ENCODE data around the gene DUSP22.
A peak's percentile ranks its signal among the peaks of the same experiment; 100 is the strongest.
"Not testable (repeated sequence)": the region's sequence is repeated elsewhere in the genome, so short reads cannot be mapped to it uniquely, and the experiment has no call there.

Gene DUSP22, protein sequence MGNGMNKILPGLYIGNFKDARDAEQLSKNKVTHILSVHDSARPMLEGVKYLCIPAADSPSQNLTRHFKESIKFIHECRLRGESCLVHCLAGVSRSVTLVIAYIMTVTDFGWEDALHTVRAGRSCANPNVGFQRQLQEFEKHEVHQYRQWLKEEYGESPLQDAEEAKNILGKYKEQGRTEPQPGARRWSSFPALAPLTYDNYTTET

DNA sequence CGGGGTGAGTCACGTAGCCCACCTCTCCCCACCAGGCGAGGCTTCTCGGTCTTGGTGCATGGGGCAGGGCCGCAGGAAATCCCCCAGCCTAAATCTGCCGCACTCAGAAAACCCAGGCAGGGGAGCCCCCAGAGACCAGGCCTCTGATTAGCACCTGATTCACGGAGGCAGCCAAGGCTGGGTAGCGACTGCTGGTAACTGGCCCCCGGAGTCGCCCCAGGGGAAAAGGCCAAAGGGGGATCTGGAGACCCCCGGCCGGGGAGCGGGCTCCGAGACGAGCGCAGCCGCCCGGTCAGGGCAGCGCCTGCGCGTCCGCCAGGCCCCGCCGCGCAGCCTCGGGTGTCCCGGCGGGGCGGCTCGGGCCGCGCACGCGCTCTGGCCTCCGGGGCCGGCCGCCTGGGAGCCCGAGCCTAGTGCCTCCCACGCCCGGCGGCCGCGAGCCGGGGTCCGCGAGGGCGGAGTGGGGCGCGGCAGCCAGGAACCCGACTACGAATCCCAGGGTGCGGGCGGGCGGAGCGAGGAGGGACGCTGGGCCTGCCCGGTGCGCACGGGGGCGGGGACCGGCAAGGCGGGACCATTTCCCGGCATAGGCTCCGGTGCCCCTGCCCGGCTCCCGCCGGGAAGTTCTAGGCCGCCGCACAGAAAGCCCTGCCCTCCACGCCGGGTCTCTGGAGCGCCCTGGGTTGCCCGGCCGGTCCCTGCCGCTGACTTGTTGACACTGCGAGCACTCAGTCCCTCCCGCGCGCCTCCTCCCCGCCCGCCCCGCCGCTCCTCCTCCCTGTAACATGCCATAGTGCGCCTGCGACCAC lies at the start of gene DUSP22:
Gene DUSP22 (plus strand): TSS at position 791 of the 809 bp plus-strand sequence. CDS start 53 bp downstream, outside the sequence.
- Histone ChIP-seq H3K9ac (peak within 1 kb of the TSS; percentile 84), H3K4me1 (peaks cover 66% of the 10 kb centered on the region), H3K4me3 (peak within 1 kb of the TSS; percentile 74), H3K4me2 (peak within 1 kb of the TSS; percentile 79), H3K27me3 (no peaks in the 10 kb centered on the region), H3K36me3 (no peaks in the 10 kb centered on the region), H3K27ac (peak within 1 kb of the TSS; percentile 81), H4K20me1 (no peaks in the 10 kb centered on the region), H3K9me3 (no peaks in the 10 kb centered on the region; the same call in 1 of the 2 replicates)
- no peak for TF ChIP-seq Cebpa-rat (IDR thresholded peaks at IDR 0.05)

DNA sequence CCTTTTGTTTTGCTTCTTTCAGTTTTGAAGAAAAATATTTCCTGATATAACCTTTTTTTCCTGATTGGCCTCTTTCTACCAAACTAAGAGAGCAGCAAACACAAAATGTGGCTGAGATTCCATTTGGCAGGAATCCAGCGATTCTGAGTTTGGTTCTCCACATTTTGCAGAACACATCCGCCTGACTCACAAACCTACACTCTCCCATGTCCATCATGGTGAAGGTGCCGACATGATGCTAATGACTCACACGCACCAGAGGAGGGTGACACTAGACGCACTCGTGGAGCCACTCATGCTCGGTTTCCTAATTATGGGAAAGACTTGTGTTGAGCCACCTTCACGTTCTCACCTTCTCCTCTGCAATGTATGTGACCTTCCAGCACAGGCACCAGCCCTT lies 45.9 kb upstream of the DUSP22 start:
- Histone ChIP-seq H4K20me1 (no peaks in the 10 kb centered on the region), H3K27ac (no peak overlapping the region), H3K9me3 (peaks cover 16% of the 10 kb centered on the region), H3K4me3 (no peak overlapping the region), H3K9ac (no peak overlapping the region), H3K4me2 (no peak overlapping the region), H3K4me1 (peaks cover 6% of the 10 kb centered on the region), H3K36me3 (no peaks in the 10 kb centered on the region), H3K27me3 (no peaks in the 10 kb centered on the region)
- no peak for TF ChIP-seq Cebpa-rat (IDR thresholded peaks at IDR 0.05)

DNA sequence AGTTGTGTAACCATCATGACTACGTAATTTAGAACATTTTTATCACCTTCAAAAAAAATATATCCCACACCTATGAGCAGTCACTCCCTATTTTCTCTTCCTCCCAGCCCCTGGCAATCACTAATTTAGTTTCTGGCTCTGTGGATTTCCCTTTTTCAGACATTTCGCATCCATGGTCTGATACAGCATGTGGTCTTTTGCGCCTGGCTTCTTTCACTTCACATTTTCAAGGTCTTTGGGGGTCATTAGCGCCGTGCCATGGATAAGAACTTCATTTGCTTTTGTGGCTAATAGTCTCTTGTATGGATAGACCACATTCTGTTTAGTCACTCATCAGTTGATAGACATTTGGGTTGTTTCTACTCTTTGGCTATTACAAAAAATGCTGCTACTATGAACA lies 44.9 kb upstream of the DUSP22 start:
- TF ChIP-seq Cebpa-rat (IDR thresholded peaks at IDR 0.05) = no peak
- H4K20me1 ChIP-seq = no peaks in the 10 kb centered on the region

DNA sequence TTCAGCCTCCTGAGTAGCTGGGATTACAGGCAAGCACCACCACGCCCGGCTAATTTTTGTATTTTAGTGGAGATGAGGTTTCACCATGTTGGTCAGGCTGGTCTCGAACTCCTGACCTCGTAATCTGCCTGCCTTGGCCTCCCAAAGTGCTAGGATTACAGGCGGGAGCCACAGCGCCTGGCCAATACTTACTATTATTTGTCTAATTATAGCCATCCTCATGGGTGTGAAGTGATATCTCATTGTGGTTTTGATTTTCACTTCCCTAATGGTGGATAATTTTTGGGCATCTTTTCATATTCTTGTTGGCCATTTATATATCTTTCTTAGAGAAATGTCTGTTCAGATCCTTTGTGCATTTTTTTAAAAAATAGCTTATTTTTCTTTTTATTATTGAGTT lies 44.2 kb upstream of the DUSP22 start:
- not testable (repeated sequence) for H4K20me1 ChIP-seq, H3K4me1 ChIP-seq, H3K4me3 ChIP-seq, H3K27ac ChIP-seq, H3K27me3 ChIP-seq, H3K36me3 ChIP-seq, H3K9ac ChIP-seq
- H3K4me2 ChIP-seq = peak overlapping the region; percentile 10; the same call in 1 of the 2 replicates
- peaks cover 16% of the 10 kb centered on the region for H3K9me3 ChIP-seq

More for the DNA sequence above, 44.9 kb upstream of the DUSP22 start:
- no peak overlapping the region for H3K4me3 ChIP-seq
- H3K4me1 ChIP-seq = peaks cover 6% of the 10 kb centered on the region
- H3K27ac ChIP-seq = no peak overlapping the region
- no peak overlapping the region for H3K9ac ChIP-seq
- peaks cover 16% of the 10 kb centered on the region for H3K9me3 ChIP-seq
- H3K36me3 ChIP-seq = no peaks in the 10 kb centered on the region
- H3K4me2 ChIP-seq = no peak overlapping the region
- H3K27me3 ChIP-seq = no peaks in the 10 kb centered on the region

DNA sequence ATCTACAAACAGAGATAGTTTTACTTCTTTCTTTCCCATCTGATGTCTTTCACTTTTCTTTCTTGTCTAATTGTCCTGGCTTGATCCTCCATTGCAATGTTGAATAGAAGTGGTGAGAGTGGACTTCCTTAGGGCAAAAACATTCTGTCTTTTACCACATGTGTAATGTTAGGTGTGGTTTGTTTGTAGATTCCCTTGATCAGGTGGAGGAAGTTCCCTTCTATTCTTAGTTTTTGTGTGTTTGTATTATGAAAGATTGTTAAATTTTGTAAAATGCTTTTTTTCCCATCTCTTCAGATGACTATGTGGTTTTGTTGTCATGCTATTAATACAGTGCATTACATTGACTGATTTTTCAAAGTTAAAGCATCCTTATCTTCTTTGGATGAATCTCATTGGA lies 41.6 kb upstream of the DUSP22 start:
- no peak overlapping the region for H3K4me2 ChIP-seq
- no peak for TF ChIP-seq Cebpa-rat (IDR thresholded peaks at IDR 0.05)
- H3K4me1 ChIP-seq = peaks cover 35% of the 10 kb centered on the region

DNA sequence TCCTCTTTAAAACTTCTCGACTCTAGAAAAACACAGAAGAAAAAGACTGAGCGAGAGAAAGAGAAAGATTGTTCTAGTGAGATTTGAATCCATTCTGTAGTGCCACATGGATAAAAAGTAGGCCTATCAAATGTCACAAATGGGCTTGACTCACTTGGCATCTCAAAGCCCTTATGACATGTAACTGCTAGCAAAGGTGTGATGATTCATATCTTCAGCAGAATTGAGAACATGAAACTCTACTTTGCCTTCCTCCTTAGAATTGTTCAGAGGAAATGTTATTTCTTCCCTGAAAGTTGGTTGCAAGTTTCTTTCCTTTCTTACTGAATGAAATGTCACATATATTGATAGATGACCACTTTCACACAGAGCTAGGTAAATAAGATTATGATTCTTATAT lies 40.4 kb upstream of the DUSP22 start:
- Histone ChIP-seq H3K27ac (no peak overlapping the region), H3K27me3 (no peaks in the 10 kb centered on the region), H4K20me1 (no peaks in the 10 kb centered on the region), H3K4me1 (peaks cover 47% of the 10 kb centered on the region), H3K4me3 (no peak overlapping the region), H3K36me3 (no peaks in the 10 kb centered on the region), H3K9ac (no peak overlapping the region), H3K4me2 (no peak overlapping the region), H3K9me3 (0 out of 2 replicates have a peak, but pooled peaks cover 6% of the 10 kb centered on the region)
- TF ChIP-seq Cebpa-rat (IDR thresholded peaks at IDR 0.05) = no peak

More for the DNA sequence above, 41.6 kb upstream of the DUSP22 start:
- H4K20me1 ChIP-seq = no peaks in the 10 kb centered on the region
- 0 out of 2 replicates have a peak, but pooled peaks cover 6% of the 10 kb centered on the region for H3K9me3 ChIP-seq
- no peak overlapping the region for H3K4me3 ChIP-seq
- no peak overlapping the region for H3K9ac ChIP-seq
- no peak overlapping the region for H3K27ac ChIP-seq
- no peaks in the 10 kb centered on the region for H3K27me3 ChIP-seq
- H3K36me3 ChIP-seq = no peaks in the 10 kb centered on the region

DNA sequence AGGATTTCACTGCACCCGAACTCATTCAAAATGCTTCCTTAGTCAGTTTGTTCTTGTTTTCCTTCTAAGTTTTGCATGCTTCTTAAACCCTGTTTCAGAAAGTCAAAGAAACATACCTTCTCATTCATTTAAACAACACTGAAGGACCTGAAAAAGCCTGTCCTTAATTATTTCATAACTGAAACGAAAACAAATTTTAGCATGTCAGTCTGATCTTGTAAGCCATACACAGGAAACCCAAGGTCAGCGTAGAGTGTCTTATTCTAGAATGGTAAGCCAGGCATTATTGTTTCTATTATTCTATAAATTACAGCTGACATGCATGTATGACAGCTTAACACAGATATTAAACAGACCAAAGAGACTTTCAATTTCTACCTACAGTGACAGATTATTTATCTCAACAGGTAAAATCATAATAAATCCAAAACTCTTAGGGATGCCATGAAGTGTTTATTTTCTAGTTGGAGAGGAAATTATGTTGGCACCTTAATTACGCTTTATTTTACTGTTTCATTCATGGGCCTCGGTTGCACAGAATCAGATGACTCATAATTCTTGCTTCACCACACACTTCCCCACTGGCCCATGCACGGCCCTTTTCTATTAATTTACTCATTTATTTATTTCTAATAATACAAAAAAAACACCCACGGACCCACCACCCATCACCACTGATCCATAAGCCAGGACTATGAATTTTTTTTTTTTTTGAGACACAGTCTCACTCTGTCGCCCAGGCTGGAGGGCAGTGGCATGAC lies 39.3 kb upstream of the DUSP22 start:
- Histone ChIP-seq H3K36me3 (no peaks in the 10 kb centered on the region), H3K9ac (no peak overlapping the region), H3K4me3 (no peak overlapping the region), H3K9me3 (0 out of 2 replicates have a peak, but pooled peaks cover 6% of the 10 kb centered on the region), H4K20me1 (no peaks in the 10 kb centered on the region), H3K27ac (no peak overlapping the region), H3K4me2 (peak overlapping the region; percentile 63), H3K27me3 (no peaks in the 10 kb centered on the region), H3K4me1 (peaks cover 55% of the 10 kb centered on the region)
- no peak for TF ChIP-seq Cebpa-rat (IDR thresholded peaks at IDR 0.05)

DNA sequence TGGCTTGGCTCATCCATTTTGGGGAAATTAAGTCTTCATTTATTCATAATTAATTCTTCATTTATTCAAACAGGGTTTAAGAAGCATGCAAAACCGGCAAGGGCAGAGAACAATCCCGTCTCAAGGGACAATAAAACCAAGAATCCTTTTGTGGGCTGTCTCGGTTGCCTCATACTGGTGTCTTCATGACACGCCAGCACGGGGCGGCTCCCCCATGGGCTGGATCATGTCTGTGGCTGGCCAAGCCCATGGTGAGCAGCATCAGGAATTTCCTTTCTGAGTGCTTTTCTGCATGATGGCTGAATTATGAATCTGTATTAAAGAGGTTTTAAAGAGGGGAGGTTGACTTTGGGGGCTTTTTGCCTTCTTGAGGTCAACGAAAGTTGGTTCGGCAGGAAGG lies 38.3 kb upstream of the DUSP22 start:
- H3K27ac ChIP-seq = no peak overlapping the region
- no peaks in the 10 kb centered on the region for H4K20me1 ChIP-seq
- H3K9me3 ChIP-seq = peaks cover 6% of the 10 kb centered on the region; the same call in 1 of the 2 replicates
- H3K9ac ChIP-seq = no peak overlapping the region; the same call in 1 of the 2 replicates
- peaks cover 62% of the 10 kb centered on the region for H3K4me1 ChIP-seq
- H3K4me2 ChIP-seq = peak overlapping the region; percentile 63
- H3K36me3 ChIP-seq = no peaks in the 10 kb centered on the region
- TF ChIP-seq Cebpa-rat (IDR thresholded peaks at IDR 0.05) = peak; percentile 56; the same call in 1 of the 2 replicates
- H3K4me3 ChIP-seq = no peak overlapping the region
- no peaks in the 10 kb centered on the region for H3K27me3 ChIP-seq

DNA sequence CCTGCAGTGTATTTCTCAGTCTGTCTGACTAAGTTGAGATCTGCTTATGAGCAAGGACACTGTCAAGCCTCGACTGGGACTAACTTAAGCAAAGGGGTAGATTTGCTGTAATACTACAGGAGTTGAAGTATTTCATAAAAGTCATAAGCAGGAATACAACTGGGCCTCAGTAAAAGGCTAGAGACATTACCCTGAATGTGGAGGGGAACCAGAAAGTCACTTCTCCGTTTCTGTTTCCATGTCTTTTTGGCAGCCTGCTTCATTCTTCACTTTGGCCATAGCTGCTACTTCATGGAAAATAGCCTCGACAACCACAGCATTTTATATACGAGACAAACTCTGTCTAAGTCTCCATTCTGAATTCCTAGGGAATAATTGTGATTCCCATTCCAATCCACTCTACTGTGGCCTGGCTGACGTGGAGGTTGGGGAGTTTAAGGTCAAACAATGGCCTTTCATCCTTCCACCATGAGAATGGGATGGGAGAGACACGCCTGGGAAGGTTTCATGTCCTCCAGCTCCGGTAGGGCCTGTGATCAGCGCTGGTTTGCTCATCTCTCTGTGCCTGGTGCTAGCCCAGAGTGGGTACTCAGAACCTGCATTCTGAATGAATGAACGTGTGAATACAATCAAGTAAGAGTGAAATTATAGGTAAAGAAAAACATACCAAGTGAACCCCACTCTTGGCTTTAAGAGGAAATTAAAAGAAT lies 37.1 kb upstream of the DUSP22 start:
- Histone ChIP-seq H3K36me3 (no peaks in the 10 kb centered on the region), H3K27me3 (no peaks in the 10 kb centered on the region), H3K9me3 (no peaks in the 10 kb centered on the region; the same call in 1 of the 2 replicates), H3K4me1 (peaks cover 74% of the 10 kb centered on the region), H3K4me3 (no peak overlapping the region), H3K9ac (no peak overlapping the region), H3K27ac (0 out of 2 replicates have a peak overlapping the region, but pooled peaks have one; percentile 66), H4K20me1 (no peaks in the 10 kb centered on the region), H3K4me2 (peak overlapping the region; percentile 93)
- TF ChIP-seq Cebpa-rat (IDR thresholded peaks at IDR 0.05) = no peak

All from BLaER1 (cell line).